GM15510 (cell line): Measurements from ENCODE around the gene MUC22.

Experiments used
- POLR2A ChIP-seq: IDR thresholded peaks from 3 replicates; pipeline ENCODE4 v1.6.1; 2011; ENCODE audit warnings: borderline replicate concordance; ENCODE audit not compliant: insufficient read length; ENCODE audit errors: extremely low read depth

MUC22 gene

DNA sequence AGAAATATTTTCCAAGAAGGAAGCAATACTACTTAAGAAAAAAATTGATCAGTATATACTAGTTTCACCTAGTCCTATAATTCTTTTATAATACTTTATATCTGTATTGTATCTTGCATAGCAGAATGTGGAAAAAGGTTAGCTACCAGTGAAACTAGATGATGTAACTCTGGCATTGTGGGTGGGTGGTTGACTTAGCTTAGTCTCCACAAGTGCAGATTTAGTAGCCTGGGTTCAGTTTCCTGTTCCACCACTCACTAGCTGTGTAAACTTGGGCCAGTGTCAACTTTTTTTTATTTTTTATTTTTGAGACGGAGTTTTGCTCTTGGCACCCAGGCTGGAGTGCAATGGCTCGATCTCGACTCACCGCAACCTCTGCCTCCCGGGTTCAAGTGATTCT, 24.8 kb upstream of the MUC22 start:
- TF ChIP-seq POLR2A, result no peak

DNA sequence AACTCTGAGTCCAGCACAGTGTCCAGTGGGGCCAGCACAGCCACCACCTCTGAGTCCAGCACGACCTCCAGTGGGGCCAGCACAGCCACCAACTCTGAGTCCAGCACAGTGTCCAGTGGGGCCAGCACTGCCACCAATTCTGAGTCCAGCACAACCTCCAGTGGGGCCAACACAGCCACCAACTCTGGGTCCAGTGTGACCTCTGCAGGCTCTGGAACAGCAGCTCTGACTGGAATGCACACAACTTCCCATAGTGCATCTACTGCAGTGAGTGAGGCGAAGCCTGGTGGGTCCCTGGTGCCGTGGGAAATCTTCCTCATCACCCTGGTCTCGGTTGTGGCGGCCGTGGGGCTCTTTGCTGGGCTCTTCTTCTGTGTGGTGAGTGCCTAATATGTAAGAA, 23.0 kb upstream of the MUC22 start:
- no peak for TF ChIP-seq POLR2A

DNA sequence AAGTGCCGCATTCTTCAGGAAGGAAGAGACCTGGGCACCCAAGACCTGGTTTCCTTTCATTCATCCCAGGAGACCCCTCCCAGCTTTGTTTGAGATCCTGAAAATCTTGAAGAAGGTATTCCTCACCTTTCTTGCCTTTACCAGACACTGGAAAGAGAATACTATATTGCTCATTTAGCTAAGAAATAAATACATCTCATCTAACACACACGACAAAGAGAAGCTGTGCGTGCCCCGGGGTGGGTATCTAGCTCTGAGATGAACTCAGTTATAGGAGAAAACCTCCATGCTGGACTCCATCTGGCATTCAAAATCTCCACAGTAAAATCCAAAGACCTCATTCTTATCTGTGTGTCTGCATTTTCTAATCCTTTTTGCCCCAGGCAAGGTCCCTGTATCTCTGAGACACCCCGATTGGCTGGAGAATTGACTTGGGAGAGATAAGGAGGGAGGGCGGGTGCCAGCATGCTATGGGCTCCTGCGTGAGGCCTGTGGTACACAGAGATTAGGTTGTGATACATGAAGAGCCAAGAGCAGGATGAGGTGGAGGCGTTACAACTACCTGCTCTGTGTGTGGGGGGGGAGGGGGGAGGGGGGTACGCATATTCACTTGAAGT, 22.0 kb upstream of the MUC22 start:
- TF ChIP-seq POLR2A, result no peak

DNA sequence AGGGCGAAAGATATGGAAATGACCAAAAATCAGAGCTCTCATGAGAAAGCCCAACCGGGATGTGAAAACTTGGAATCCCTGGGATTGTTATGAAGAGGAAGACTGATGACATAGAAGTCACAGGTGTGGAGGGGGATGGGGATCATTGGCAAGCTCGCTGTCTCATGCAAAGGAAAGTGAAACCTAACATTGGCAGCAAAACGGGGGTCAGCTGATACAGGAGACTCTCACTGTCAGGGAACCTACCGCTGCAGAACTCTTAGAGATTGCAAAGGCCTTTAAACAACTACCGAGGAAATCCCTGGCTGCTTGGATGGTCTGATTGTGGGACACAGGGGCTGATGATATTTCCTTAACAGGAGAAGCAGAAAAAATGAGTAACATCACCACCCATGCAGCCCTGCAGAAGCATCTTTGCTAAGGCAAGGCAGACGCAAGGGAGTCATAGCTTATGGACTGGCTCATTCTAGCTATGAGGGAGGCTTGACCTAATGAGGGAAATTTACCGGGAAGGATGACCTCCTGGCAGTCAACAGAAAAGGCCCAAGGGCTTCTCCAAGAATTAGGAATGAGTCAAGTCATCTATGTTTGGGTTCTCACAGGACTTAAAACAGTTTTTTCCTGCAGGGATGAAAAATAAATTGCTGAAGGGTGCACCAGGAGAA, 19.7 kb upstream of the MUC22 start:
- no peak for TF ChIP-seq POLR2A

DNA sequence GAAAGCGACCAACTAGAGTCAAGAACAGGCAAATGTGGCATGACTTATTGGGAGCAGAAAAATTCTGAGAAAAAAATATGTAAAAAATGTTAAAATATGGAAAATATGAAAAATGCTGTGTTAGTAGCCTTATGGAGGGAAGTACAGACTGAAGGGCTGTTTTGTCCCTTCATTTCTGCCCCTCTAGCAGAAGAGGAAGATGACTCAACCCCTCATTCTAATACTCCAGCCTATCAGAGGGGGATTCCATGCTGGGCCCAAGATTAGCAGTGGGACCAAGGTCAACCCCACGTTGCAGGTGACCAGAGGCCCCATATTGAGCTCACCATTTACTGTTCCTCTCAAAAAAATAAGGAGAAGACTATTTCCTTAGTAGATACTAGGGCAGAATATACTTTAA, 18.4 kb upstream of the MUC22 start:
- no peak for TF ChIP-seq POLR2A

DNA sequence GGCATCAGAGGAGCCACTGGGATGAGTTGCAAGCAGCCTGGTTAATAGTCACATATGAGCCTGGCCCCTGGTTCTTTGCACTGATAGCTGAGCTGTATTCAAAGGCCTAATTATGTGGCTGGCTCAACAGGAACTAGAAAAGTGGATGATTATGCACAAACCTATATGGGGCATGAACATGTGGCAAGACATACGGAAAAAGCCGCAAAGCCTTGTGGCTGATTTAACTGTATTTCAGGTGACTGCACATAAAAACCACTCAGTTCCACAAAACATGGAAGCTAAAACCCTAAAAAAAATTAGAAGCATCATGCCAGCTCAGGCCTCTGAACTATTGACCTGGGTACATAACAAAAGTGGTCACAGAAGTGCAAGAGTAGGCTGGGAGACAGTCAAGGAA, 13.0 kb upstream of the MUC22 start:
- no peak for TF ChIP-seq POLR2A

DNA sequence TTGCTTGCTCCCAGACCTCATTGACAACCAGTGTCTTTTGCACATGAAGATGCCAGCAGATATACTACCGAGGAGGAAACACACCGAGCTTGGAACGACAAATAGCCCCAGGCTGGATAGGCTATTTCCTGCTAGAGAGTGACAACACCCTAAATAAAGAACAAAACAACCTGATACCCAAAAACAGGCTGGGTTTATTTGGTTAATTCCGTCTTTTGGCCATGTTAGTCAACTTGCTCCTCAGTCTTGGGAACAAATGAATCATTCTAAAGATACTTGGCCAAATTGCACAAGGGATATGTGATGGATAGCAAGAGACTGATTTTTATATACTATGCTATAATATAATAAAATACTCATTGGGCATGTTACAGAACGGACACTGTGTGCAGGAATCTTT, 11.5 kb upstream of the MUC22 start:
- no peak for TF ChIP-seq POLR2A

DNA sequence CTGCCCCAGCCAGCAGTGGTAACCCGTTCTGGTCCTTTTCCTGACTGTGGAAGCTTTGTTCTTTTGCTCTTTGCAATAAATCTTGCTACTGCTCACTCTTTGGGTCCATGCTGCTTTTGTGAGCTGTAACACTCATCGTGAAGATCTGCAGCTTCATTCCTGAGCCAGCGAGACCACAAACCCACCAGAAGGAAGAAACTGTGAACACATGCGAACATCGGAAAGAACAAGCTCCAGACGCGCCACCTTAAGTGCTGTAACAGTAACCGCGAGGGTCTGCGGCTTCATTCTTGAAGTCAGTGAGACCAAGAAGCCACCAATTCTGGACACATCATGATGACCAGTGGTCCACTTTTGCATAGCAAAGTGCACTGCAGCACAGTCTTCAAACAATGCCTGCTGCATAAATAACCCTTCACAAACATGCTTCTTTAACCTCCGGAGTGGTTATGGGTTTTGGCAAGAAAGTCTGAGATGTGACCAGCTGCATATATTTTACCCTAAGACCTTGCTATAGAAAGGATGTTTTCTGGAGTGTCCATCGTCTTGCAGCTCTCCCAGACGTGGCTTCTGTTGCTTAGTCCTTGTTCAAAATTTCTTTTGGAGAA, 8.9 kb upstream of the MUC22 start:
- TF ChIP-seq POLR2A, result no peak

DNA sequence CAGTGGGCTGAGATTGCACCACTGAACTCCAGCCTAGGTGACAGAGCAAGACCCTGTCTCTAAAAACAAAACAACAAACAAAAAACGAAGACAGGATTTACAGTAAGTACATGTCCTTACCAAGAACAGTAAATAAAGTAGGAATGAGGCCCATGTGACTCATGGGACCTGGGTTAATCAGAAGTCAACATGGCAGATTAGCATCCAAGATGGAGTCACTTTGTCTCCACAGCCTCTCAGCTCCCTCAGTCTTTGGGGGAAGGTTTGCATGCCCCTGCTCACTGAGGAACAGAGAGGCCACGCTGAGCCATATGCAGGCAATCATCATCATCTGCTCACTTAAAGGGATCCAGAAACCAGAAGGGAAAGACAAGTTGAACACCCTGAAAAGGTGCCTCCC, 7.8 kb upstream of the MUC22 start:
- TF ChIP-seq POLR2A, result no peak

DNA sequence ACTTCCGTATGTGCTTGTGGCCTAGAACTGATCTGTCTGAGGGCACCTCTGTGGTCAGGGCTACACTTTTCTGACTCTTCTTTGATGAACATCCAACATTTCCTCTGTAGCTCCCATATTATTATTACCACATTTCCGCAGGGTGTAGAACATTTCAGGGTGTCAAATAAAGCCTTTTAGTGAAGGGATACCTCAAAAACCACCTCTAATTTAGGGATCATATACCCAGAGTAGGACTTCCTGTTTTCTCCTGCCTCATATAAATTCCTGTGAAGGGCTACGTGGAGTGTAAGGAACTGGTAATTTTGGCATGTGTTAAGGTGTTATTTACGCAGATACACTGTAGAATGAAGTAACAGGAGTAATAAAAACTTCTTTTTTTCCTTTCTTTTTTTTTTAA, 5.5 kb upstream of the MUC22 start:
- TF ChIP-seq POLR2A, result no peak

DNA sequence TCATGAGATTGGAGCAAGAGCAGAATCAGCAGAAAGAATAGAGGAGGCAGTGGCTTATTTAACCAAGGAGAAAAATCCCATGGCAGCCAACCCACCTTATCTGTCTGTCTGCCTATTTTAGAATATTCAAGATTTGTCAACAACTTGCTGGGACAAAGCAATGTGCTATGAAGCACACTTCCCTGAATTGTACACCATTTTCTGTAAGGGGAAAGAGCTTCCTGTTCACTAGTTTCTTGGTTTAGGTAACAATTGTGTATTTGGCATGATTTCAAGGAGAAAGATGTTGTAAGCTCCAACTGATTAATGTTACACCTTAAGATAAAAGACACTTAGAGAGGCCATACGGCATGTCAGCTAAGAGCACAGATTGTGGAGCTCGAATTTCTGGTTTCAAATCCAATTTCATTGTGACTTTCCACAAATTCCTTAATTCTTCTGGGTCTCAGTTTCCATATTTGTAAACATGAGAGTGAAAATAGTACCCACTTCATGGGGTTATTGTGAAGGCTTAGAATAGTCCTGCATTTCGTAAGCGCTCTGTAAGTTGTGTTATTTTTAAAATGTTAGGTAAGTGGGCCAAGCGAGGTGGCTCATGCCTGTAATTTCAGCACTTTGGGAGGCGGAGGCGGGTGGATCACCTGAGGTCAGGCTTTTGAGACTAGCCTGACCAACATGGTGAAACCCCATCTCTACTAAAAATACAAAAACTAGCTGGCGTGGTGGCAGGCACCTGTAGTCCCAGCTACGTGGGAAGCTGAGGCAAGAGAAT, 4.8 kb upstream of the MUC22 start:
- no peak for TF ChIP-seq POLR2A

DNA sequence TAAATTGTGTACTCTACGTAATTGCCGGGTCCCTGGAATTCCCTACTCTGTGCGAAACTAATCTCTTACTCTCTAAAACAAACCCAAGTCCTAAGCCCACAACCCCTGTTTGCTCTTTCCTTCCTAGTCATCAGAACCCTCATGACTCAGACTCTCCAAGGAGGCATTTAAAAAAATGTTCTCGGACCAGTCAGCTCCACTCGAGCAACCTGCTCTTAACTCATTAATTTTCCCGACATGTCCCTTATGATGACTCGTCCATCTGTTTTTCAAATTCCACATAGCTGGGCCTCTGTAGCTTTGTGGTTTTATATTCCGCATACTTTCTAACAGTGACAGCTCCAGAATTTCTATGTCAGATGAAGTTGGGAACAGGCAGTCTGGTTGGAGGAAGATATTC, 2.6 kb upstream of the MUC22 start:
- no peak for TF ChIP-seq POLR2A

DNA sequence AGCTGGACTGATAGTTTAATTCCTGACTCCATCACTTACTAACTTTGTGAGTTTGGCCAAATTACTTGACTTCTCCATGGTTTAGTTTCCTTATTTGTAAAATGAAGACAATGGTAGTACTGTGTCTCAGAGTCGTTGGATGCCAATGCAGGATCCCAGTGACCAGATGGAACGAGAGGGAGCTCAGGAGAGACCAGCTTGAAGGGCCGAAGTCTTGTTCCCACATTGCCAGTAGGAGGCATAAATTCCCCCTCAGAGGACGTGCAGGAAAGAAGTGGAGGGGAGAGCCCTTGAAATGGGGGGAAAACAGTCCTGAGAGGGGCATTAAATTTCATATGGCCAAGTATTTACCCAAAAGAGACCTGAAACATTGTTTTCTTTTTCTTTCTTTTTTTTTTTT, 2.1 kb upstream of the MUC22 start:
- no peak for TF ChIP-seq POLR2A

DNA sequence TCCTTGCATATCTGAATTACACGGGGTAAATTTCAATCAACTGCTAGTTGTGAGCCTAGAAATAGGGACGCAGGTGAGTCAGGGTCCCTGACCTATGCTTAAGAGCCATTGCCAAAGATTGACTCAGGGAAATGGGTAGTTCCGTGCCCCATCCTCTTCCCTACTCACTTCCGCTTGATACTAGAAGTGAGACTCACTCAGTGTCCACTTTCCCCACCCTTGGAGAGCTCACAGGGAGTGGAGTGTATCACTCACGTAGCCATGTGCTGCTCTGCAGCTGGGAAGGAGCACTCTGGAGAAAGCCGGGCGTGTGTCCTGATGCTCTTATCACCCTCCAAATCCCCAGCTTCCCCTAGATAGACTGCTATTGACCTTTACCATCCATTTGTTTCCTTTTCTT, 543 bp upstream of the MUC22 start:
- no peak for TF ChIP-seq POLR2A

DNA sequence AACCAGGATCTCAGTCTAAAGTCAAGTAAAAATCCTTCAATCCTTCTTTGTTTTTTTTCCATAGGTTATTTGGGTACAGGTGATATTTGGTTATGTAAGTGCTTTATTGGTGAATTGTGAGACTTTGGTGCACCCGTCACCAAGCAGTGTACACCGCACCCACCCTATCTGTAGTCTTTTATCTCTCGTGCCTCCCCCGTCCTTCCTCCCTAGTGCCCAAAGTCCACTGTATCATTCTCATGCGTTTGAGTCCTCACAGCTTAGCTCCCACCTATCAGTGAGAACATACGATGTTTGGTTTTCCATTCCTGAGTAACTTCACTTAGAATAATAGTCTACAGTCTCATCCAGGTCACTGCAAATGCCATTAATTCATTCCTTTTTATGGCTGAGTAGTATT, 879 bp downstream of the MUC22 start:
- no peak for TF ChIP-seq POLR2A
